GM19238 (cell line): ENCODE results near the gene FGF2.
A peak's percentile ranks its signal among the peaks of the same experiment; 100 is the strongest.
"Not testable (repeated sequence)": the region's sequence is repeated elsewhere in the genome, so short reads cannot be mapped to it uniquely, and the experiment has no call there.

Source experiments
- DNase-seq: peaks from one replicate; pipeline ENCODE4 v3.0.0; 2011; ENCODE audit warnings: low spot score; ENCODE audit not compliant: insufficient read length

The FGF2 gene

GRCh38 chr4:122921971-122922876, 95.6 kb downstream of the FGF2 start, which contains the start of gene NUDT6:
Gene NUDT6, minus strand, starts transcription at chr4:122922597. Its CDS starts 25 bp downstream, at chr4:122922572.
- DNase-seq: peak; percentile 28

DNA sequence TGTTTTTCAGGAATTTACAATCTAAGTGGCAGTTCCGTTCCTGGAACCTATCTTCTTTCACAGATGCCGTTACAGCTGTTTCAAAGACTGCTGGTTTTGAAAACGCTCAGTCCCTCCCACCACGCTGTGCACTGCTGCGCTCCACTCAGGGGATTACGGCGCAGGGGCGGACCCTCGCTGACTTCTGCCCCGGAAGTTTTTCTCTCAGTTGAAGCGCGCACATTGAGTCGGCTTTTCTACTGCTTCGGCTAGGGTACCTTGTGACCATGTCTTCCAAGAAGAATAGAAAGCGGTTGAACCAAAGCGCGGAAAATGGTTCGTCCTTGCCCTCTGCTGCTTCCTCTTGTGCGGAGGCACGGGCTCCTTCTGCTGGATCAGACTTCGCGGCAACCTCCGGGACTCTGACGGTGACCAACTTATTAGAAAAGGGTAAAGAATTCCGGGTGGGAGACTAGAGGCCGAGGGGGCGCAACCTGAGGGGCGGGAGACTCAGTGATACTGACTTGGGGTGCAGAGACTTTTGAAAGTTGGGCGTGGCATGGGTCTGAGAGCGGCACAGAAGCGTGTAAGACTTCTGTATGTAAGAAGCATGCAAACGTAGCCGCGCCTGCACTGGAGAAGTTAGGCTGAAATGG, 96.4 kb downstream of the FGF2 start:
- DNase-seq: peak; percentile 60

GRCh38 chr4:122928930-122929329, 102.3 kb downstream of the FGF2 start:
- DNase-seq: no peak

DNA sequence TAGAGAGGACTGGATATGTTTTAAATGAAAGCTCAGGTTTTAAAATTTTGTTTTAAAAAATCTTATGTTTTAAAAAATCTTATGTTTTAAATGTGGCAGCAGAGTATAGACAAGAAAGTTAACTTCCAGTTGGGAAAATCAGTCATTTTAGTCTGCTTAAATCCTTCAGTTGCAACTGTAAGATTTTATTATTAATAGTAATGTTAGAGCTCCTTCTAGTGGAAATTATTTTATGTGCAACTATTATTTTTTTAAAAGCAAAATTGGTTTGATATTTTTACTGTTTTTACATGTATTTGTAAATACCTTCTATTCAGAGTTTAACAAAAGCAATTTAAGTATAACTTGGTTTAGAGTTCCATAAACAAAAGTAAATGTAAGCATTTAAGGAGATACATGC, 104.2 kb downstream of the FGF2 start:
- DNase-seq: no peak

GRCh38 chr4:122932763-122933162, 106.1 kb downstream of the FGF2 start:
- DNase-seq: no peak

DNA sequence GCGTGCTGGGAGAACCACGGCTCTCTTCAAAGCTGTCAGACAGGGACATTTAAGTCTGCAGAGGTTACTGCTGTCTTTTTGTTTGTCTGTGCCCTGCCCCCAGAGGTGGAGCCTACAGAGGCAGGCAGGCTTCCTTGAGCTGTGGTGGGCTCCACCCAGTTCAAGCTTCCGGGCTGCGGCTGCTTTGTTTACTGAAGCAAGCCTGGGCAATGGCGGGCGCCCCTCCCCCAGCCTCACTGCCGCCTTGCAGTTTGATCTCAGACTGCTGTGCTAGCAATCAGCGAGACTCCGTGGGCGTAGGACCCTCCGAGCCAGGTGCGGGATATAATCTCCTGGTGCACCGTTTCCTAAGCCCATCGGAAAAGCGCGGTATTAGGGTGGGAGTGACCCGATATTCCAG, 118.5 kb downstream of the FGF2 start:
- not testable (repeated sequence) for DNase-seq

DNA sequence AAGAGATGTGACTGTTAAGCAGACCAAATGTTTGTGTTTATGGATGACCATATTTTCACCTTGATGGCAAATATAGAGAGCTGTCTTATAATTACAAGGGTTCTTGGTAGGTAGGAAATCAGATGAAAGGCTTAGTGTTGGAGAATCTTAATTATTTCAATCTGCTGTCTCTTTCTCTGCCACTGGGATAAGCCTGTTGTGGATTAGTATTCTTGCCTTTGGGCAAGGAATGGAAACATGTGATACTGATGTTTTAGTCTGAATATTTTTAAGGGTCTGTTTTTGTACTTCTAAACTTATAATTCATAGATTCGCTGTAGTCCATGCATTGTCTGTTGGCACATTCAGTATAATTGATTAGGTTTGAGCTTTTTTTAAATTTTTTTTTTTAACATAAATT, 119.5 kb downstream of the FGF2 start:
- no peak for DNase-seq
